Measurements from ENCODE around the gene SCGB2B2.
A peak's percentile ranks its signal among the peaks of the same experiment; 100 is the strongest.

Gene SCGB2B2

GRCh38 chr19:34676697-34677385 lies at the start of gene SCGB2B2:
SCGB2B2 (minus strand) TSS chr19:34677159; CDS start chr19:34594563, 82,596 bp downstream.
- H3K4me1 ChIP-seq (ENCODE audit: control insufficient read depth, insufficient read depth, low read length): peaks cover 30% of the 10 kb centered on the region
- H3K36me3 ChIP-seq (ENCODE audit: control insufficient read depth, insufficient read depth, low read length, severe bottlenecking): peaks cover 34% of the 10 kb centered on the region
- H3K9ac ChIP-seq (ENCODE audit: low read length): peak within 1 kb of the TSS; percentile 95
- no peak for DNase-seq (ENCODE audit: low read depth)
- no peaks in the 10 kb centered on the region for H3K27me3 ChIP-seq (replicated peaks; ENCODE audit: control insufficient read depth, insufficient read depth, low read length)
- peaks cover 19% of the 10 kb centered on the region for H3K9me3 ChIP-seq (ENCODE audit: control insufficient read depth, low read length)
- peak within 1 kb of the TSS; percentile 96 for H3K4me3 ChIP-seq (ENCODE audit: low read length)

GRCh38 chr19:34725400-34725799 lies 48.4 kb upstream of the SCGB2B2 start:
- no peak for DNase-seq (ENCODE audit: low read depth)
- H3K4me1 ChIP-seq (ENCODE audit: control insufficient read depth, insufficient read depth, low read length): no peaks in the 10 kb centered on the region
- H3K27me3 ChIP-seq (replicated peaks; ENCODE audit: control insufficient read depth, insufficient read depth, low read length): peaks cover 11% of the 10 kb centered on the region
- H3K36me3 ChIP-seq (ENCODE audit: control insufficient read depth, insufficient read depth, low read length, severe bottlenecking): no peaks in the 10 kb centered on the region
- H3K4me3 ChIP-seq (ENCODE audit: low read length): no peak overlapping the region
- no peak overlapping the region for H3K9ac ChIP-seq (ENCODE audit: low read length)
- no peaks in the 10 kb centered on the region for H3K9me3 ChIP-seq (ENCODE audit: control insufficient read depth, low read length)

- Histone ChIP-seq H3K4me1 (ENCODE audit: control insufficient read depth, insufficient read depth, low read length) (no peaks in the 10 kb centered on the region), H3K9me3 (ENCODE audit: control insufficient read depth, low read length) (no peaks in the 10 kb centered on the region), H3K36me3 (ENCODE audit: control insufficient read depth, insufficient read depth, low read length, severe bottlenecking) (no peaks in the 10 kb centered on the region), H3K27me3 (replicated peaks; ENCODE audit: control insufficient read depth, insufficient read depth, low read length) (peaks cover 11% of the 10 kb centered on the region), H3K4me3 (ENCODE audit: low read length) (no peak overlapping the region), H3K9ac (ENCODE audit: low read length) (no peak overlapping the region)
- DNase-seq (ENCODE audit: low read depth): no peak
Measured at GRCh38 chr19:34722353-34722752, 45.4 kb upstream of the SCGB2B2 start.

- no peaks in the 10 kb centered on the region for H3K4me1 ChIP-seq (ENCODE audit: control insufficient read depth, insufficient read depth, low read length)
- no peak overlapping the region for H3K4me3 ChIP-seq (ENCODE audit: low read length)
- no peak overlapping the region for H3K9ac ChIP-seq (ENCODE audit: low read length)
- H3K36me3 ChIP-seq (ENCODE audit: control insufficient read depth, insufficient read depth, low read length, severe bottlenecking): no peaks in the 10 kb centered on the region
- DNase-seq (ENCODE audit: low read depth): no peak
- peaks cover 20% of the 10 kb centered on the region for H3K9me3 ChIP-seq (ENCODE audit: control insufficient read depth, low read length)
- no peaks in the 10 kb centered on the region for H3K27me3 ChIP-seq (replicated peaks; ENCODE audit: control insufficient read depth, insufficient read depth, low read length)
Measured at GRCh38 chr19:34715357-34715756, 38.4 kb upstream of the SCGB2B2 start.

- H3K4me3 ChIP-seq (ENCODE audit: low read length): no peak overlapping the region
- H3K9me3 ChIP-seq (ENCODE audit: control insufficient read depth, low read length): peaks cover 20% of the 10 kb centered on the region
- DNase-seq (ENCODE audit: low read depth): no peak
- no peaks in the 10 kb centered on the region for H3K36me3 ChIP-seq (ENCODE audit: control insufficient read depth, insufficient read depth, low read length, severe bottlenecking)
- H3K9ac ChIP-seq (ENCODE audit: low read length): no peak overlapping the region
- no peaks in the 10 kb centered on the region for H3K27me3 ChIP-seq (replicated peaks; ENCODE audit: control insufficient read depth, insufficient read depth, low read length)
- no peaks in the 10 kb centered on the region for H3K4me1 ChIP-seq (ENCODE audit: control insufficient read depth, insufficient read depth, low read length)
Measured at GRCh38 chr19:34713262-34713637, 36.3 kb upstream of the SCGB2B2 start.

GRCh38 chr19:34712395-34713261 lies 35.7 kb upstream of the SCGB2B2 start:
- Histone ChIP-seq H3K9ac (ENCODE audit: low read length) (no peak overlapping the region), H3K36me3 (ENCODE audit: control insufficient read depth, insufficient read depth, low read length, severe bottlenecking) (no peaks in the 10 kb centered on the region), H3K27me3 (replicated peaks; ENCODE audit: control insufficient read depth, insufficient read depth, low read length) (no peaks in the 10 kb centered on the region), H3K9me3 (ENCODE audit: control insufficient read depth, low read length) (peaks cover 20% of the 10 kb centered on the region), H3K4me3 (ENCODE audit: low read length) (no peak overlapping the region), H3K4me1 (ENCODE audit: control insufficient read depth, insufficient read depth, low read length) (no peaks in the 10 kb centered on the region)
- peak; percentile 93 for DNase-seq (ENCODE audit: low read depth)

- H3K4me1 ChIP-seq (ENCODE audit: control insufficient read depth, insufficient read depth, low read length): no peaks in the 10 kb centered on the region
- H3K9ac ChIP-seq (ENCODE audit: low read length): no peak overlapping the region
- DNase-seq (ENCODE audit: low read depth): no peak
- no peaks in the 10 kb centered on the region for H3K27me3 ChIP-seq (replicated peaks; ENCODE audit: control insufficient read depth, insufficient read depth, low read length)
- no peaks in the 10 kb centered on the region for H3K36me3 ChIP-seq (ENCODE audit: control insufficient read depth, insufficient read depth, low read length, severe bottlenecking)
- H3K9me3 ChIP-seq (ENCODE audit: control insufficient read depth, low read length): peaks cover 20% of the 10 kb centered on the region
- H3K4me3 ChIP-seq (ENCODE audit: low read length): no peak overlapping the region
Measured at GRCh38 chr19:34711890-34712289, 34.9 kb upstream of the SCGB2B2 start.

- H3K9me3 ChIP-seq (ENCODE audit: control insufficient read depth, low read length): no peaks in the 10 kb centered on the region
- no peaks in the 10 kb centered on the region for H3K27me3 ChIP-seq (replicated peaks; ENCODE audit: control insufficient read depth, insufficient read depth, low read length)
- no peak overlapping the region for H3K4me3 ChIP-seq (ENCODE audit: low read length)
- no peaks in the 10 kb centered on the region for H3K4me1 ChIP-seq (ENCODE audit: control insufficient read depth, insufficient read depth, low read length)
- H3K9ac ChIP-seq (ENCODE audit: low read length): no peak overlapping the region
- no peak for DNase-seq (ENCODE audit: low read depth)
- H3K36me3 ChIP-seq (ENCODE audit: control insufficient read depth, insufficient read depth, low read length, severe bottlenecking): no peaks in the 10 kb centered on the region
Measured at GRCh38 chr19:34707661-34708060, 30.7 kb upstream of the SCGB2B2 start.

GRCh38 chr19:34692549-34692948 lies 15.6 kb upstream of the SCGB2B2 start:
- Histone ChIP-seq H3K27me3 (replicated peaks; ENCODE audit: control insufficient read depth, insufficient read depth, low read length) (no peaks in the 10 kb centered on the region), H3K9me3 (ENCODE audit: control insufficient read depth, low read length) (peaks cover 14% of the 10 kb centered on the region), H3K36me3 (ENCODE audit: control insufficient read depth, insufficient read depth, low read length, severe bottlenecking) (no peaks in the 10 kb centered on the region), H3K9ac (ENCODE audit: low read length) (no peak overlapping the region), H3K4me3 (ENCODE audit: low read length) (no peak overlapping the region), H3K4me1 (ENCODE audit: control insufficient read depth, insufficient read depth, low read length) (no peaks in the 10 kb centered on the region)
- no peak for DNase-seq (ENCODE audit: low read depth)

GRCh38 chr19:34690372-34690771 lies 13.4 kb upstream of the SCGB2B2 start:
- no peaks in the 10 kb centered on the region for H3K27me3 ChIP-seq (replicated peaks; ENCODE audit: control insufficient read depth, insufficient read depth, low read length)
- no peak for DNase-seq (ENCODE audit: low read depth)
- no peak overlapping the region for H3K9ac ChIP-seq (ENCODE audit: low read length)
- H3K4me3 ChIP-seq (ENCODE audit: low read length): no peak overlapping the region
- H3K36me3 ChIP-seq (ENCODE audit: control insufficient read depth, insufficient read depth, low read length, severe bottlenecking): peaks cover 6% of the 10 kb centered on the region
- no peaks in the 10 kb centered on the region for H3K4me1 ChIP-seq (ENCODE audit: control insufficient read depth, insufficient read depth, low read length)
- peaks cover 35% of the 10 kb centered on the region for H3K9me3 ChIP-seq (ENCODE audit: control insufficient read depth, low read length)

- Histone ChIP-seq H3K9me3 (ENCODE audit: control insufficient read depth, low read length) (peaks cover 51% of the 10 kb centered on the region), H3K36me3 (ENCODE audit: control insufficient read depth, insufficient read depth, low read length, severe bottlenecking) (peaks cover 24% of the 10 kb centered on the region), H3K27me3 (replicated peaks; ENCODE audit: control insufficient read depth, insufficient read depth, low read length) (no peaks in the 10 kb centered on the region), H3K4me1 (ENCODE audit: control insufficient read depth, insufficient read depth, low read length) (no peaks in the 10 kb centered on the region), H3K9ac (ENCODE audit: low read length) (no peak overlapping the region), H3K4me3 (ENCODE audit: low read length) (no peak overlapping the region)
- DNase-seq (ENCODE audit: low read depth): no peak
Measured at GRCh38 chr19:34688592-34688991, 11.6 kb upstream of the SCGB2B2 start.

Data from adipocyte (in vitro differentiated cells).